HepG2 (cell line): ENCODE data around the gene ATP2A3. TPM values are rescaled to one million over a fixed set of nuclear protein-coding genes. Genes with fewer than 3 reads are reported as not detected.

Source experiments
- BCL3 ChIP-seq: sonication (generic); formaldehyde crosslinking; IDR thresholded peaks from 2 replicates; pipeline ENCODE4 v1.5.1; 2020; ENCODE audit warnings: mild to moderate bottlenecking, missing genetic modification reagents, moderate library complexity
- CAMTA2 ChIP-seq: sonication (generic); formaldehyde crosslinking; IDR thresholded peaks from 2 replicates; pipeline ENCODE4 v1.4.0; 2020; ENCODE audit warnings: mild to moderate bottlenecking, missing genetic modification reagents, borderline replicate concordance
- CREBL2 ChIP-seq: sonication (generic); formaldehyde crosslinking; IDR thresholded peaks from 2 replicates; pipeline ENCODE4 v1.8.1; 2023; ENCODE audit warnings: missing genetic modification reagents, mild to moderate bottlenecking, borderline replicate concordance
- FOXA1 ChIP-seq, 2 experiments: fragments of 450-650 bp in 1 of 2; sonication (generic) in 1 of 2; formaldehyde crosslinking in 1 of 2; IDR thresholded peaks; 2 replicates each; pipeline versions ENCODE4 v1.4.0 to v1.6.1; 2016 to 2020; ENCODE audit warnings: missing genetic modification reagents in 1 of 2
- HNRNPH1 ChIP-seq: fragments of 200-400 bp; formaldehyde crosslinking; optimal IDR thresholded peaks from 2 replicates; pipeline ENCODE3; 2017; ENCODE audit warnings: mild to moderate bottlenecking, low read depth, low read length
- HOXA5 ChIP-seq: sonication (generic); formaldehyde crosslinking; IDR thresholded peaks from 2 replicates; pipeline ENCODE4 v1.4.0; 2020; ENCODE audit warnings: missing genetic modification reagents
- MAFK ChIP-seq, 2 experiments: IDR thresholded peaks in 1 of 2; conservative IDR thresholded peaks in 1 of 2; 2 replicates each; pipeline ENCODE4 v1.6.1; 2011; ENCODE audit warnings: improper control_type of control experiment in 2 of 2, low read length in 2 of 2
- NR2F6 ChIP-seq, 2 experiments: IDR thresholded peaks; 2 replicates each; pipeline ENCODE4 v1.6.1; 2016; ENCODE audit warnings: antibody characterized with exemption in 1 of 2, mild to moderate bottlenecking in 1 of 2
- NRL ChIP-seq: sonication (generic); formaldehyde crosslinking; IDR thresholded peaks from 2 replicates; pipeline ENCODE4 v1.5.0; 2020; ENCODE audit warnings: missing genetic modification reagents, mild to moderate bottlenecking, moderate library complexity, borderline replicate concordance
- PBX2 ChIP-seq: IDR thresholded peaks from 2 replicates; pipeline ENCODE4 v1.6.1; 2016; ENCODE audit warnings: control low read depth
- REST ChIP-seq, 2 experiments: IDR thresholded peaks; 2 replicates each; pipeline ENCODE4 v1.6.1; 2011 to 2012; ENCODE audit warnings: low read length in 2 of 2, borderline replicate concordance in 1 of 2, low read depth in 1 of 2, mild to moderate bottlenecking in 1 of 2, moderate library complexity in 1 of 2
- SOX5 ChIP-seq: IDR thresholded peaks from 2 replicates; pipeline ENCODE4 v1.6.1; 2016; ENCODE audit warnings: borderline replicate concordance
- SYNCRIP ChIP-seq: fragments of 200-400 bp; formaldehyde crosslinking; IDR thresholded peaks from 2 replicates; pipeline ENCODE4 v1.6.1; 2018; ENCODE audit warnings: mild to moderate bottlenecking, low read depth, low read length; ENCODE audit not compliant: insufficient read depth
- ZIK1 ChIP-seq: sonication (generic); formaldehyde crosslinking; IDR thresholded peaks from 2 replicates; pipeline ENCODE4 v1.5.0; 2020; ENCODE audit warnings: mild to moderate bottlenecking, low read depth, missing genetic modification reagents, borderline replicate concordance
- ZMYM3 ChIP-seq: sonication (generic); formaldehyde crosslinking; IDR thresholded peaks from 2 replicates; pipeline ENCODE4 v1.5.1; 2020; ENCODE audit warnings: mild to moderate bottlenecking, missing genetic modification reagents
- ZNF142 ChIP-seq: sonication (generic); formaldehyde crosslinking; IDR thresholded peaks from 2 replicates; pipeline ENCODE4 v1.4.0; 2020; ENCODE audit warnings: missing genetic modification reagents
- ZNF441 ChIP-seq: sonication (generic); formaldehyde crosslinking; IDR thresholded peaks from 2 replicates; pipeline ENCODE4 v1.7.0; 2021; ENCODE audit warnings: missing genetic modification reagents, borderline replicate concordance
- polyA plus RNA-seq, 8 experiments: library from polyadenylated mRNA; depleted of rRNA in 3 of 8; stranded (reverse) in 7 of 8; unstranded in 1 of 8; fragments of >200 nt; fragmentation: Illumina TruSeq in 4 of 8; extraction: Trizol in 4 of 8; gene quantifications; 2 replicates each; pipeline versions ENCODE4 v1.2.1 to v1.2.3, GENCODE V29; 2011 to 2016; ENCODE audit warnings: low read depth in 4 of 8, missing spikeins in 1 of 8, mixed read lengths in 1 of 8; ENCODE audit not compliant: insufficient read depth in 1 of 8
- total RNA-seq, 5 experiments: library from RNA; depleted of rRNA; stranded (reverse); fragments of >200 nt; fragmentation: Illumina TruSeq; extraction: Trizol; gene quantifications; 2 replicates each; pipeline ENCODE4 v1.2.3, GENCODE V29; 2016; ENCODE audit warnings: low read depth in 1 of 5

Gene ATP2A3
- total and polyA plus RNA-seq, 2 of the 13 experiments (the other 11 are each of a cell fraction or from before 2014, with no cell fraction given), result 0.07 TPM; not detected in 1

GRCh38 chr17:3982541-3983017 is 18.3 kb upstream of the ATP2A3 start (continued):
- TF ChIP-seq CREBL2 (CRISPR knock-in tag) (no peak), SOX5 (CRISPR knock-in tag) (no peak), REST (IDR thresholded peaks at IDR 0.05; ENCODE audit: borderline replicate concordance in 1 of 2, low read depth in 1 of 2, low read length in 2 of 2) (no peak), ZIK1 (CRISPR knock-in tag) (no peak), MAFK (conservative IDR thresholded peaks at IDR 0.05 in 1 of 2, IDR thresholded peaks at IDR 0.05 in 1 of 2; ENCODE audit: low read length in 2 of 2) (no peak), NR2F6 (IDR thresholded peaks at IDR 0.05) (peak; percentile 70), NR2F6 (CRISPR knock-in tag; IDR thresholded peaks at IDR 0.05) (peak; percentile 80; the same call in 1 of the 2 replicates), PBX2 (CRISPR knock-in tag) (no peak), ZMYM3 (CRISPR knock-in tag) (peak; percentile 66; the same call in 1 of the 2 replicates), CAMTA2 (no peak), ZNF142 (CRISPR knock-in tag) (no peak), NRL (CRISPR knock-in tag) (no peak), FOXA1 (IDR thresholded peaks at IDR 0.05) (no peak), FOXA1 (CRISPR knock-in tag; IDR thresholded peaks at IDR 0.05) (0 out of 2 replicates have a peak, but pooled peaks have one; percentile 28), HNRNPH1 (no peak), HOXA5 (CRISPR knock-in tag) (no peak), ZNF441 (CRISPR knock-in tag) (no peak), SYNCRIP (no peak), BCL3 (no peak)
